GM08714 (cell line): Measurements from ENCODE around the gene METTL18.

Source experiments
- H3K4me3 ChIP-seq: fragments of 200-500 bp; sonication (Bioruptor generic); 2 replicates; pipeline ENCODE4 v1.5.1; 2014; ENCODE audit warnings: mild to moderate bottlenecking, low read length, inconsistent platforms
- ZNF274 ChIP-seq: IDR thresholded peaks from 2 replicates; pipeline ENCODE4 v1.6.1; 2012; ENCODE audit warnings: mild to moderate bottlenecking, low read depth, low read length

The METTL18 gene

GRCh38 chr1:169765580-169766331, 29.0 kb downstream of the METTL18 start:
- H3K4me3 ChIP-seq, result no peak overlapping the region
- TF ChIP-seq ZNF274, result no peak

GRCh38 chr1:169764919-169765318, 29.8 kb downstream of the METTL18 start:
- no peak for TF ChIP-seq ZNF274
- no peak overlapping the region for H3K4me3 ChIP-seq

- no peak overlapping the region for H3K4me3 ChIP-seq
- TF ChIP-seq ZNF274, result no peak
These were observed 32.0 kb downstream of the METTL18 start for GRCh38 chr1:169762699-169763098.

GRCh38 chr1:169759038-169759437, 35.7 kb downstream of the METTL18 start:
- TF ChIP-seq ZNF274, result no peak
- H3K4me3 ChIP-seq, result no peak overlapping the region

- TF ChIP-seq ZNF274, result no peak
These were observed 41.2 kb downstream of the METTL18 start for GRCh38 chr1:169753549-169753948.

GRCh38 chr1:169750041-169750440, 44.7 kb downstream of the METTL18 start:
- no peak for TF ChIP-seq ZNF274
- H3K4me3 ChIP-seq, result no peak overlapping the region

More at GRCh38 chr1:169753549-169753948, 41.2 kb downstream of the METTL18 start:
- H3K4me3 ChIP-seq, result no peak overlapping the region

- TF ChIP-seq ZNF274, result no peak
- no peak overlapping the region for H3K4me3 ChIP-seq
These were observed 48.2 kb downstream of the METTL18 start for GRCh38 chr1:169746550-169746949.

- no peak for TF ChIP-seq ZNF274
- H3K4me3 ChIP-seq, result no peak overlapping the region
These were observed 49.5 kb downstream of the METTL18 start for GRCh38 chr1:169745015-169745861.
